Type B pancreatic cell (in vitro differentiated cells): ENCODE measurements around the gene CASKIN1. TPM values are rescaled to one million over a fixed set of nuclear protein-coding genes. Genes with fewer than 3 reads are reported as not detected.
"Not testable (repeated sequence)": the region's sequence is repeated elsewhere in the genome, so short reads cannot be mapped to it uniquely, and the experiment has no call there.

Experiments used
- DNase-seq: peaks from one replicate; pipeline ENCODE4 v3.0.0; 2021; ENCODE audit warnings: mixed read lengths; ENCODE audit not compliant: unreplicated experiment; ENCODE audit errors: extremely low spot score
- H3K27ac Mint-ChIP-seq: 2 replicates; pipeline ENCODE4 v1.8.0; 2021; ENCODE audit warnings: mild to moderate bottlenecking, mixed read lengths
- H3K27me3 Mint-ChIP-seq: 2 replicates; pipeline ENCODE4 v1.8.0; 2021; ENCODE audit warnings: mixed read lengths
- H3K36me3 Mint-ChIP-seq: 2 replicates; pipeline ENCODE4 v1.8.0; 2021; ENCODE audit warnings: mixed read lengths
- H3K4me1 Mint-ChIP-seq: one replicate; pipeline ENCODE4 v1.8.0; 2021; ENCODE audit warnings: mixed read lengths; ENCODE audit not compliant: unreplicated experiment
- H3K4me3 Mint-ChIP-seq: 2 replicates; pipeline ENCODE4 v1.8.0; 2021; ENCODE audit warnings: mild to moderate bottlenecking, mixed read lengths
- H3K9me3 Mint-ChIP-seq: 2 replicates; pipeline ENCODE4 v1.8.0; 2021; ENCODE audit warnings: mixed read lengths
- total RNA-seq: library from RNA; stranded (reverse); gene quantifications from 2 replicates; pipeline ENCODE4 v1.2.1, GENCODE V29; 2021; ENCODE audit warnings: low replicate concordance
- TF ChIP-seq, protein P1 (sequence below): fragments of 200-600 bp; sonication (generic); conservative IDR thresholded peaks from 2 replicates; pipeline ENCODE4 v1.5.0; 2021; ENCODE audit warnings: antibody characterized with exemption, mild to moderate bottlenecking

Gene CASKIN1
- total RNA-seq, 1 donor from 2014 or later = 6.3 TPM

DNA sequence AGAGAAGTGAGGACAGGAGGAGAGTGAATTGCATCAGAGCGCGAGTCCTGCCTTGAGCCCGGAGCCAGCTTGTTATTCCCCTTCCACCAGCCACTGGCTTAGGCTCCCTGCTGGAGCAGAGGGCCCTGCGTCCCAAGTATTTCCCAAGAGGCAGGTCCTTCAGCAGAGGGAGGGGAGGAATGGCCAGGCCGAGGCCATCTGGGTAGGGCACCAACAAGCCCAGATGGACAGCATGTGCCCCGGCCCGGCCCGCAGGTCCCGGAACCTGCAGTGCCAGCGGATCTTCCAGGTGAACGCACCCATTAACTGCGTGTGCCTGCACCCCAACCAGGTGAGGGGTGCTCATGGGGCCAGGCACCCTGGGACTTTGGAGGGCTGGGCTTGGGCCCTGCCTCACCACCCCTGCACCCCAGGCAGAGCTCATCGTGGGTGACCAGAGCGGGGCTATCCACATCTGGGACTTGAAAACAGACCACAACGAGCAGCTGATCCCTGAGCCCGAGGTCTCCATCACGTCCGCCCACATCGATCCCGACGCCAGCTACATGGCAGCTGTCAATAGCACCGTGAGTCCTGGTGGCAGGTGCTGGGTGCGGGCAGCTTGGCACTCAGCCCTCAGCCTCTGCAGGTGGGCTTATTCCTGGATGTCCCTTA lies 10.5 kb upstream of the CASKIN1 start:
- peaks cover 4% of the 10 kb centered on the region for H3K36me3 Mint-ChIP-seq

GRCh38 chr16:2206420-2206779 lies 10.0 kb upstream of the CASKIN1 start:
- DNase-seq = no peak
- Mint-ChIP-seq H3K4me3 (peak overlapping the region; percentile 85), H3K36me3 (peaks cover 4% of the 10 kb centered on the region), H3K9me3 (no peaks in the 10 kb centered on the region), H3K4me1 (peaks cover 14% of the 10 kb centered on the region), H3K27ac (peak overlapping the region; percentile 76), H3K27me3 (peaks cover 7% of the 10 kb centered on the region)
- TF ChIP-seq, protein P1, sequence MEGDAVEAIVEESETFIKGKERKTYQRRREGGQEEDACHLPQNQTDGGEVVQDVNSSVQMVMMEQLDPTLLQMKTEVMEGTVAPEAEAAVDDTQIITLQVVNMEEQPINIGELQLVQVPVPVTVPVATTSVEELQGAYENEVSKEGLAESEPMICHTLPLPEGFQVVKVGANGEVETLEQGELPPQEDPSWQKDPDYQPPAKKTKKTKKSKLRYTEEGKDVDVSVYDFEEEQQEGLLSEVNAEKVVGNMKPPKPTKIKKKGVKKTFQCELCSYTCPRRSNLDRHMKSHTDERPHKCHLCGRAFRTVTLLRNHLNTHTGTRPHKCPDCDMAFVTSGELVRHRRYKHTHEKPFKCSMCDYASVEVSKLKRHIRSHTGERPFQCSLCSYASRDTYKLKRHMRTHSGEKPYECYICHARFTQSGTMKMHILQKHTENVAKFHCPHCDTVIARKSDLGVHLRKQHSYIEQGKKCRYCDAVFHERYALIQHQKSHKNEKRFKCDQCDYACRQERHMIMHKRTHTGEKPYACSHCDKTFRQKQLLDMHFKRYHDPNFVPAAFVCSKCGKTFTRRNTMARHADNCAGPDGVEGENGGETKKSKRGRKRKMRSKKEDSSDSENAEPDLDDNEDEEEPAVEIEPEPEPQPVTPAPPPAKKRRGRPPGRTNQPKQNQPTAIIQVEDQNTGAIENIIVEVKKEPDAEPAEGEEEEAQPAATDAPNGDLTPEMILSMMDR = no peak

More for the DNA sequence above, 10.5 kb upstream of the CASKIN1 start:
- Mint-ChIP-seq H3K27me3 (peaks cover 6% of the 10 kb centered on the region), H3K4me3 (peak overlapping the region; percentile 85), H3K4me1 (peaks cover 17% of the 10 kb centered on the region), H3K27ac (peak overlapping the region; percentile 78), H3K9me3 (no peaks in the 10 kb centered on the region)
- no peak for DNase-seq
- TF ChIP-seq, protein P1 = no peak

- Mint-ChIP-seq H3K27me3 (peaks cover 7% of the 10 kb centered on the region), H3K27ac (peak overlapping the region; percentile 76), H3K36me3 (peaks cover 4% of the 10 kb centered on the region), H3K9me3 (no peaks in the 10 kb centered on the region), H3K4me3 (peak overlapping the region; percentile 85), H3K4me1 (peaks cover 14% of the 10 kb centered on the region)
- no peak for DNase-seq
- TF ChIP-seq, protein P1 = peak; percentile 6
These were observed 9.5 kb upstream of the CASKIN1 start for GRCh38 chr16:2205967-2206313.

- Mint-ChIP-seq H3K9me3 (no peaks in the 10 kb centered on the region), H3K27ac (peak within 1 kb of the TSS; percentile 76), H3K36me3 (peaks cover 4% of the 10 kb centered on the region), H3K4me3 (peak within 1 kb of the TSS; percentile 85), H3K27me3 (peaks cover 11% of the 10 kb centered on the region), H3K4me1 (peaks cover 14% of the 10 kb centered on the region)
- DNase-seq = peak; percentile 94
- TF ChIP-seq, protein P1 = peak; percentile 45
These were observed 8.9 kb upstream of the CASKIN1 start, which contains the start of gene MLST8 for GRCh38 chr16:2205104-2205966. MLST8 (plus strand) TSS chr16:2205454; CDS start chr16:2206086, 632 bp downstream.

GRCh38 chr16:2204416-2205103 lies 8.2 kb upstream of the CASKIN1 start:
- TF ChIP-seq, protein P1 = no peak
- DNase-seq = no peak
- Mint-ChIP-seq H3K4me1 (peaks cover 14% of the 10 kb centered on the region), H3K27ac (peak overlapping the region; percentile 46), H3K27me3 (peaks cover 17% of the 10 kb centered on the region), H3K9me3 (no peaks in the 10 kb centered on the region), H3K36me3 (peaks cover 4% of the 10 kb centered on the region), H3K4me3 (peak overlapping the region; percentile 83)

DNA sequence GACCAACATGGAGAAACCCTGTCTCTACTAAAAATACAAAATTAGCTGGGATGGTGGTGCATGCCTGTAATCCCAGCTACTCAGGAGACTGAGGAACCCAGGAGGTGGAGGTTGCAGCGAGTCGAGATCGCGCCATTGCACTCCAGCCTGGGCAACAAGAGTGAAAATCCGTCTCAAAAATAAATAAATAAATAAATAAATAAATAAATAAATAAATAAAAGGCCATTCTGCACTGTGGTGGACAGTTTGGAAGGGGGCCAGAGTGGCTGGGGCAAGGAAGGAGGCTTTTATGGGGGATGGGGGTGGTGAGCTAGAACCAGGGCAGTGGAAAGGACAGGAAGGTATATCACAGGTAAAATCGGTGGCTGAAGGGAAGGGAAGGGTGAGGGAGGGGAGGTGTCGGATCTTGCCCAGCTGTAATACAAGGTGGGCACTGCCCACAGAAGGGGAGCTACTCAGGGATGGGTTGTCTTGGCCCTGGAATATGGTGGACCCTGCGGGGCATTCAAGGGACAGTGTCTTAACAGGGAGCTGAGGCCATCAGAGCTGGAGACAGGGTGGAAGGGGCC lies 6.8 kb upstream of the CASKIN1 start:
- H3K36me3 Mint-ChIP-seq, H3K9me3 Mint-ChIP-seq, DNase-seq: not testable (repeated sequence)
- Mint-ChIP-seq H3K27ac (peak overlapping the region; percentile 76), H3K4me3 (peak overlapping the region; percentile 73), H3K4me1 (peaks cover 14% of the 10 kb centered on the region), H3K27me3 (peaks cover 24% of the 10 kb centered on the region)
